Choroid plexus epithelial cell (primary cell): Measurements from ENCODE around the gene DUSP22.

ENCODE experiments used
- DNase-seq: peaks from one replicate; pipeline ENCODE4 v3.0.0-alpha.2; 2010; ENCODE audit warnings: low read depth
- H3K4me3 ChIP-seq: 2 replicates; pipeline ENCODE4 v1.5.1; 2011; ENCODE audit warnings: low read depth, mild to moderate bottlenecking, control low read depth, low read length, moderate library complexity
- TF ChIP-seq, protein P1 (sequence below): conservative IDR thresholded peaks from 2 replicates; pipeline ENCODE4 v1.5.1; 2011; ENCODE audit warnings: low read depth, mild to moderate bottlenecking, control low read depth, inconsistent platforms, low read length, moderate library complexity

The DUSP22 gene

DNA sequence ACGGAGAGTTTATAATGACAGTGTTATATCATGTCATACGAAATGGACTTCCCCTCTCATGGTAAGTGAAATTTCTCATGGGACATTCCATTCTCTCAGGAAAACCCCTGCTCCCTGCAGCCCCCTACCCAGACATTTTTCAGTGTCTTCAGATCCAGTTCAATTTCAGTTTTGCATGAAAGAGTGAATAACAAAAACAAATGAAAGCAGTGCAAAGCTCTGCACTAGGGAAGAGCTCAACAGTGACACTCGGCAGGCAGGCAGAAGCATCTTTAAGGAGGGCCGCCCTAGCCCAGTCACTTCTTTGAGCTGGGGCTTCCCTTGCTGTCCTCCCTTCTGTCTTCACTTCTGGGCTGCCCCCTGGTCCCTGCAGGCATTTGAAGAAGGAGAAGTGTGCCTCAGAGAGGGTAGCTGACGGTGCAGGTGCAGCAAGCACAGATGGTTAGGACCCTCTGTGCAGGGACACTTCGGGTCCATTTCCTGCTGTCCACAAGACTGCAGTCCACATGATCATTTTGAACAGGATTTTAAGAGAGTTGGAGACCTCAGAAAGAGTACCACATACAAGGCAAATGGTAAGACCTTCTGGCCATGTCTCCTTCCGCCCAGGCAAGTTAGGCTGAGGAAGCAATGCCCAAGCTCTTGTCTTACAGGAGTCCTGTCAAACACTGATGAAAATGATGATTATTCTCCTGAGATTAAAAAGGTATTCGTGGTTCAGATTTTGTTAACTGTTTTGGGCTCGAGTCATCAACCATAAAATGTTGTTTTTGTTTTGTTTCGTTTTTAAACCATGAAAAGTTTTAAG, 5.4 kb upstream of the DUSP22 start:
- no peak overlapping the region for H3K4me3 ChIP-seq
- DNase-seq, result no peak
- TF ChIP-seq, protein P1, sequence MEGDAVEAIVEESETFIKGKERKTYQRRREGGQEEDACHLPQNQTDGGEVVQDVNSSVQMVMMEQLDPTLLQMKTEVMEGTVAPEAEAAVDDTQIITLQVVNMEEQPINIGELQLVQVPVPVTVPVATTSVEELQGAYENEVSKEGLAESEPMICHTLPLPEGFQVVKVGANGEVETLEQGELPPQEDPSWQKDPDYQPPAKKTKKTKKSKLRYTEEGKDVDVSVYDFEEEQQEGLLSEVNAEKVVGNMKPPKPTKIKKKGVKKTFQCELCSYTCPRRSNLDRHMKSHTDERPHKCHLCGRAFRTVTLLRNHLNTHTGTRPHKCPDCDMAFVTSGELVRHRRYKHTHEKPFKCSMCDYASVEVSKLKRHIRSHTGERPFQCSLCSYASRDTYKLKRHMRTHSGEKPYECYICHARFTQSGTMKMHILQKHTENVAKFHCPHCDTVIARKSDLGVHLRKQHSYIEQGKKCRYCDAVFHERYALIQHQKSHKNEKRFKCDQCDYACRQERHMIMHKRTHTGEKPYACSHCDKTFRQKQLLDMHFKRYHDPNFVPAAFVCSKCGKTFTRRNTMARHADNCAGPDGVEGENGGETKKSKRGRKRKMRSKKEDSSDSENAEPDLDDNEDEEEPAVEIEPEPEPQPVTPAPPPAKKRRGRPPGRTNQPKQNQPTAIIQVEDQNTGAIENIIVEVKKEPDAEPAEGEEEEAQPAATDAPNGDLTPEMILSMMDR, result no peak

DNA sequence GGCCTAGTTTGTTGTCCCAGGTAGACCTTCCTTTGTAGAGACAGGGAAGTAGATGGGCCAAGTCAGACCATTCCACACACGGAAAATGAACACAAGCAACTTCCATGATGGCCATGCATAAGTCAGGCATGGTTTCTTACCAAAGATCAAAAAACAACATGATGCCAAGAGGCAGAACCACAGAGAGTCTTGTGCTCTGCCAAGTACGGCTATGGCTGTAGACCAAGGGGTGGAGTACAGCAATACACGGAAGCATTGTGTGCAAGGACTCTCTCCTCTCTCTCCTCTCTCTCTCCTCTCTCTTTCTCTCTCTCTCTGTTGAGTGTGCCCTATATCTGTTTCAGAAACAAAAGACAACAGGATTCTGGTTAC, 4.8 kb upstream of the DUSP22 start:
- DNase-seq, result no peak
- TF ChIP-seq, protein P1, result no peak
- no peak overlapping the region for H3K4me3 ChIP-seq

DNA sequence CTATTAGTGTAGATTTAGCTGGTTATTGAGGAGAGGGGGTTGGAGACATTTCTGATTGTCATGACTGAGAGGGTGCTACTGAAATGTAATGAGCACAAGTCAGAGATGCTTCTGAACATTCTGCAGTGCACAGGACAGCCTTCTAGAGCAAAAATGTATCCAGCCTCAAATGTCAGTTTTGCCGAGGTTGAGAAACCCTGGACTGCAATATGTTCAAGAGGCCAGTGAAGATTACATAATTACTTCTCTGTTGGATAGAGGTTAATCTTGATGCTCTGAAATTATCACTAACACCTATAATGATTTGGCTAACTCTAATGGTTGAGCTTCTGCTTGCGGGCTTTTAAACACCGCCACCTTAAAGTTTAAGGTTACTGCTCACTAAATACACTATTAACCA, 3.4 kb upstream of the DUSP22 start:
- TF ChIP-seq, protein P1, result no peak
- H3K4me3 ChIP-seq, result no peak overlapping the region
- DNase-seq, result no peak

DNA sequence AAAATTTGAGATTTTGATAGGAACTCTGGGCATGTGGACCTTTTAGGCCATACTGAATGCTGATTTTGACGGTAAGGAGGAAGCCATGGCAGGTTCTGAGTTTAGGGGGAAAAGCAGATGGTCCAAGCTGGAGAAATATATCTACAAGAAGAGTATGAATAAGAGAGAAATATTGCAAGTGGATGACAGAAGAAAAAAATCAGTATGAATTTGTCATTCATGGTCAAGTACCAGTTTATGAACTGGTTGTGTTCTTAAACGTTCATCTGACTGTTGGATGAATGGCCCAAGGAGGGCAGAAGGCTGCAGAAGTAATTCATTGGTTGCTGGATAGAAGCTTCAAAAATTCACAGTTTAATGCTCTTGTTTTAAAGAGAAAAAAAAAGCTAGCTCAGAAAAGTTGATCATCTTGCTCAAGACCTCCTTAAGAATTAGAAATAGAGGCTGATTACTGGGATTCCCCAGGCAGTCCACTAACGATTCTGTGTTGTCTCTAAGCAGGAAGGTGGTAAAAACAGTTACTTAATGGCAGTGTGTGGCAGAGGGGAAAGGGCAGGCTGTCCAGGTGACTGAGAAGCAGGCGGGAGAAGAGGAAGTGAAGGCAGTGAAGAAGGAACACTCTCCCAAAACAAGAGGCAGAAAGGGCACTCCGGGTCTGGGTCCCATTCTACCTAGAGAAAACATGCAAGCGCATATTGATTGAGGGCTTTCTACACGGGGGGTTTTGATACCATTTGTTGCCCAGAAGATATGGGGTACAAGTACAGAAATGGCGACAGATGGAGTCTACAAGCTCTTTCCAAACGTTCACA, 2.0 kb upstream of the DUSP22 start:
- no peak overlapping the region for H3K4me3 ChIP-seq
- no peak for DNase-seq
- TF ChIP-seq, protein P1, result no peak

DNA sequence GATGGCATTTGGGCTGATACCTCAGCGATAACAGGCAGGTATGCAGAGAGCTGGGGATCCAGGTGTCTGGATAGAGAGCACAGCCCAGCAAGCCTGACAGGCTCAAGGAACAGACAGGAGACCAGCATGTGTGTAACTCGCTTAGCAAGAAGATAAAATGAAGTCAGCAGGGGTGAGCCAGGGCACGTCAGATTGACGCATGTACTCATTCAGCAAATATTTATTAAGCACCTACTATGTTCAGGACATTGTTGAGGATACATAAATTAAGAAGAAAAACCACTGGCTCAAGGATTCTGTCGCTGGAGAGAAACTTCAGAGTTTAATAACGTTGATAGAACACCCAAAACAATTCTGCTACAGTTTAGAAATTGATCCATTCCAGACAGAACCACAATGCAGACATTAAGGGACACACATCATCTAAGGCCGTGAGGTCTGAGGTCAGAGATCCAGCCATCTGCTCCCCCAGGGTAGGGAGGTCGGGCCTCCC, 1.0 kb upstream of the DUSP22 start:
- peak; percentile 23 for DNase-seq
- peak overlapping the region; percentile 69 for H3K4me3 ChIP-seq
- TF ChIP-seq, protein P1, result no peak

DNA sequence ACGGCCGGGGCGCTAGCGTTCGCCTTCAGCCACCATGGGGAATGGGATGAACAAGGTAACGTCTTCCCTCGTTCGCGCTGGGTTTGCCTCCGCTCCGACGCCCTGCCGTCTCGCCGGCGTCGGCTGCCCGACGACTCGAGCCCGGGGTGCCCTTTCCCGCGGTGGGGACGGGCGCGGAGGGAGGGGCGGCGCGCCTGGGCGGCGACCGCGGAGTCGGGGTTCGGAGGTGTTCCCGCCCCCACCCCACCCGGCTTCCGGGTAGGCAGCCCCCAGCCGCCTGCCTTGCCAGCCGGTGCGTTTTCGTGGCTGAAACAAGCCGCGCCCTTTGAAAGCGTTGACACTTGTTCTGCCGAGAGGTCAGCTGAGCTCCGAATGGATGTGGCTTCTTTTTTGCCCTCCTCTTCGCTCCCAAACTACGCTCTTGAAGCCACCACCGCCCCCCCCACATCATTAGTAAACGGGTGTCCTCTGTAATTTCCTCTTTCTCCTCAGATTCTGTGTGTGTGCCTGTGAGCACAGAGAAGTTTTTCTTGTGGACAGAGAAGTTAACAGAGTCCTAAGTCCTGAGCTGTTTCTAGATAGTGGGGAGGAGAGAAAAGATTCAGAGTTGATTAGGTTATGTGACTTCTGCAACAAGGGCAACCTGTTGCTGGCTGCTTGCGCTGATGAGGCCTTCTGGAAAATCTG, 362 bp downstream of the DUSP22 start:
- H3K4me3 ChIP-seq, result peak overlapping the region; percentile 69
- DNase-seq, result peak; percentile 36
- TF ChIP-seq, protein P1, result peak; percentile 14
